GM21528 (cell line): ENCODE measurements around the gene ENPP7.

Experiments
- ATAC-seq: cut with Tn5 transposase; IDR thresholded peaks from one replicate; pipeline ENCODE4 v1.9.1; 2021; ENCODE audit warnings: mild to moderate bottlenecking, moderate library complexity; ENCODE audit not compliant: unreplicated experiment, low FRiP score

The ENPP7 gene, protein sequence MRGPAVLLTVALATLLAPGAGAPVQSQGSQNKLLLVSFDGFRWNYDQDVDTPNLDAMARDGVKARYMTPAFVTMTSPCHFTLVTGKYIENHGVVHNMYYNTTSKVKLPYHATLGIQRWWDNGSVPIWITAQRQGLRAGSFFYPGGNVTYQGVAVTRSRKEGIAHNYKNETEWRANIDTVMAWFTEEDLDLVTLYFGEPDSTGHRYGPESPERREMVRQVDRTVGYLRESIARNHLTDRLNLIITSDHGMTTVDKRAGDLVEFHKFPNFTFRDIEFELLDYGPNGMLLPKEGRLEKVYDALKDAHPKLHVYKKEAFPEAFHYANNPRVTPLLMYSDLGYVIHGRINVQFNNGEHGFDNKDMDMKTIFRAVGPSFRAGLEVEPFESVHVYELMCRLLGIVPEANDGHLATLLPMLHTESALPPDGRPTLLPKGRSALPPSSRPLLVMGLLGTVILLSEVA

GRCh38 chr17:79730769-79731483 is at the start of gene ENPP7:
ENPP7 (plus strand) TSS chr17:79730943; CDS start chr17:79731140, 197 bp downstream.
- no peak for ATAC-seq

GRCh38 chr17:79681101-79681621 is 49.6 kb upstream of the ENPP7 start:
- ATAC-seq = no peak

DNA sequence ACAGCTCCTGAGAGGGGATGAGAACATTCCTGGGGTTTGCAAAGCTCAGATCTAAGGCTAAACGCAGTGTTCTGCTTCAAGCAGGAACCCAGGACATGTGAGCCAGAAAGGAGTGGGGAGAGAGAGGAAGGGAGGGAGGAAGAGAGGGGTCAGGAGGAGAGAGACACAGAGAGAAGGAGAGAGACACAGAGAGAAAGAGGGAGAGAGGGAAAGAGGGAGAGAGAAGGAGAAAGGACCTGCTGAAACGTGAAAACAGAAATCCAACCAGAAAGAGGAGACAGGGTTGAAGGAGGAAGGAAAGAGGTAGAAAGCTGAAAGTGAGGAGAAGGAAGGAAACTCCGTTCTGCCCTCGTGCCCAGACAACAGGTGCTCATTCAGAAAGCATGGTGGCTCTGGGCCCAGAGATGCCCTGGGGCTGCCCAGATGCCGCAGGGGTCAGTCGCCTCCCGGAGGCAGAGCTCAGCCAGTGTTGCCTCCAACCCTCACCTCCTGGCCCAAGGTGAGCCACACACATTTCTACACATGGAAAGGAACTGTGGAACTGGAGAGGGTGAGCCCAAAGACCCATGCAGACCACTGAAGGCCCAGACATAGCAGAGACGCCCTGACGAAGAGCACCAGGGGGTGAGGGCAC is 49.0 kb upstream of the ENPP7 start:
- ATAC-seq = no peak

GRCh38 chr17:79683365-79683764 is 47.4 kb upstream of the ENPP7 start:
- ATAC-seq = no peak

DNA sequence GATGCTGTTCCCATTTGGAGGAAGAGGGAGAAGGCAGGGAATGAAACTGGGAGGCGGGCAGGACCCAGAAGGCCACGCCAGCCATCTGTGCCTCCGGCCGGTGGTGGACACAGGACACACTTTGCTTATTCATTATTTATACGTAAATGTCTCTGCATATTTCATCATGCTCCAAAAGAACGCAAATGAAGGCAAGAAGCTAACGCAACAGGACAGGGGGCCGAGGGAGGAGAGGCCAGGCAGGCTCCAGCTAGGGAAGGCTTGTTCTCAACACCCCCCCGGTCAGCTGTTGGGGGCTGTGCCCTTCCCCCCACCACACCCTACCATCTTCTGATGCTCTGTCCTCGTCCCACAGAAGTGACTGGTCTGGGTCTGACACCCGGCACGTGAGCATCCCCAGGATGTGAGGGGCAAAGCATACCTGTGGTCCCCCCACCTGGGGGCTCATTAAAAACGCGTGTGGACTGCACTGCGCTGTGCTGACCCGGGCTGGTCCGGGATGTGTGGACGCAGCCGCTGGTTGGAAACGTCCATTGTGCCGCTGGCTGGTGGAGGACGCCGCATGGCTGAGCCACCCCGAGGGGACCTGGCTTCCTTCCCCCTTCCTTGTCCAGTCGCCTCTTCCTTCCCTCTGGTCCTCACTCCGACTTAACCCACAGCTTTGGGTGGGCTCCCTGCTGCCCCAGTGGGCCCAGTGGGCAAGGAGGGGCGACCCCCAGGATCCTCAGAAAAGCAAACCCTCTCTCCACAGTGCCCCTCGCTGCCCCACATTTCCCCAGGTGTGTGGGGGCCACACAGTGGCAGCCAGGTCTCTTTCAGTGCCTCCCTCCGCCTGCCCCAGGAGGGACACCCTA is 46.4 kb upstream of the ENPP7 start:
- ATAC-seq = no peak

DNA sequence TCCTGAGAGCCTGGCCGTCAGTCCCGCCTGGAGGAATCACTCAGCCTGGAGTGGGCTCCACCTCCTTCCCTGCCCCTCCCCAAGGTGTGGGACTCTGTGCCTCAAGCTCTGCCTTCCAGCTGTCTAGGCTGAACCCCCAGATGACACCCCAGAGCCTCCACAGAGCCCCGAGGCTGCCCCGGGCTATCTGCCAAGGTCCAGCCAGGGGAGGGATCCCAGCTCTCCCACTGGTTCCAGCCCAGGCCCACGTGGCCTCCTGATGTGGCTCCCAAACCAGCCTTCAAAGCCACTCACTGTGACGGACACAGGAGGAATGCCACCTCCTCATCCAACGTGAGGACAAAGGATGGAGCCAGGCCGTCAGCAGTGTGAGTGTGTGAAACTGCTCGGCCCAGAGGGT is 45.6 kb upstream of the ENPP7 start:
- ATAC-seq = no peak

DNA sequence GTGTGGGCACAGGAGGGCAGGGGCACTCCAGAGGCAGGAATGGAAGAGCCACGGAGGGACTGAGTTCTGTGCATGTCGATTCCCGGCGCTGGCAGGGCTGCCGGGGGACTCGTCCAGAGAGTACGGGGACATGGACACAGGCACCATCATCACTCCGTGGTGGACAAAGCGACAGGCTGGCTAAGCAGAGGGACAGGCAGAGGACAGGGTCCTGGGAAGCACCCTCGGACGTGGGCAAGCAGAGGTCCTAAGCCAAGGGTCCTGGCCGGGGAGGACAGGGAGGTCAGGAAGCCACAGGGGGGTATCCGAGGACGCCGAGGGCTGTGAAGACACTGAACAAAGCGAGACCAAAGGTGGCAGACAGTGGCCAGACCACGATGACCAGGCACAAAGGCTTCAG is 44.3 kb upstream of the ENPP7 start:
- ATAC-seq = no peak

DNA sequence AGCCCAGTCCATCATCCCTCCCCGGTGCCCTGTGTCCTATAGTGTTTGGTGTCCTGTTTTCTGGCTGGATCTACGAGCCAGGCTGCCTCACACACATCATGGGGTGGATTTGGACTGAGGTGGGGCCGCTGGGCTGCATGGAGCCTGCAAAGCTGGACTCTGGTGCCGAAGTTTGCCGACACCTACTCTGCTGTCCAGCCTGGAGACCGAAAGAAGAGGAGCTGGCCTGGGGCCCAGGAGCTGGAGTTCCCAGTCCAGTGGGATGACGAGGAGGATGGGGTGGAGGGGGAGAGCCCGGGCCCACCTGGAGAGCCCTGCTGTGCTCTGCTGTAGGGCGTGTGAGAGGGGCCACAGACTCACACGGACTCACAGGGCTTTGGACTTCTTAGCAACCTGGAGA is 40.3 kb upstream of the ENPP7 start:
- no peak for ATAC-seq

- ATAC-seq = no peak
Measured at GRCh38 chr17:79690988-79691836, 39.5 kb upstream of the ENPP7 start.

- ATAC-seq = no peak
Measured at GRCh38 chr17:79691931-79692330, 38.8 kb upstream of the ENPP7 start.

DNA sequence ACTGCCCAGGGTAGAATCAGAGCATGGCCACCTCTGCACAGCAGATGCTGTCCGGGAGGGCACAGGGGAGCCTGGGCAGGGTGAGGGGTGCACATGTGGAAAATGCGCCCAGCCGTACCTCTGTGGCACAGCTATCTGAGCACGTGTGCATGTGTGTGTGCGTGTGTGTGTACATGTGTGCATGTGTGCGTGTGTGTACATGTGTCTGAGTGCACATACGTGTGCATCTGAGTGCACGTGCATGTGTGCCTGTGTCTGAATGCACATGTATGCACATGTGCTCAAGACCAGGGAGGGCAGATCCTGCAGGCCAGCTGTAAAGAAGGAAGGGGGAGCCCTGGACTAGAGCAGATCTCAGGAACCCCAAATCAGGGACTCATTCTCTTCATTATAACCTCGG is 37.3 kb upstream of the ENPP7 start:
- no peak for ATAC-seq

DNA sequence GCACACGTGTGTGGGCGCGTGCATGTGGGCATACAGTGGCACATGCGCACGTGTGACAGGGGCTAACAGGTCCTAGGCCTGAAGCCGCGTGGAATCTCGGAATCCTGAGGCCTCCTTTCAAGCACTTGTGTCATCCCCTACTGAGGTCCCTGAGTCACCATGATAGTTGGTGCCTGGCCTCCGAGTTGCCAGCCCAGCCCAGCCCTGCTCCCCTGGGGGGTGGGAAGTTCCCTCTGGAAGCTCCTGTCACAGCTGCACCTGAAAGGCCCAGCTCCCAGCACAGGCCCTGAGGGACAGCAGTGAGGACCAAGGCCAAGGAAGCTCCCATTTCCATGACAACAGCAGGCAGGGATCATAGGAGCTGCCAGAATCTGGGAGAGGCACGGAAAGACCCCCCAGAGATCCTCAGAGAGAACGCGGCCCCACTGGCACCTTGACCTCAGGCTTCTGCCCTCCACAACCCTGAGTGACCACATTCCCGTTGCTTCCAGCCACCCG is 35.4 kb upstream of the ENPP7 start:
- ATAC-seq = no peak

DNA sequence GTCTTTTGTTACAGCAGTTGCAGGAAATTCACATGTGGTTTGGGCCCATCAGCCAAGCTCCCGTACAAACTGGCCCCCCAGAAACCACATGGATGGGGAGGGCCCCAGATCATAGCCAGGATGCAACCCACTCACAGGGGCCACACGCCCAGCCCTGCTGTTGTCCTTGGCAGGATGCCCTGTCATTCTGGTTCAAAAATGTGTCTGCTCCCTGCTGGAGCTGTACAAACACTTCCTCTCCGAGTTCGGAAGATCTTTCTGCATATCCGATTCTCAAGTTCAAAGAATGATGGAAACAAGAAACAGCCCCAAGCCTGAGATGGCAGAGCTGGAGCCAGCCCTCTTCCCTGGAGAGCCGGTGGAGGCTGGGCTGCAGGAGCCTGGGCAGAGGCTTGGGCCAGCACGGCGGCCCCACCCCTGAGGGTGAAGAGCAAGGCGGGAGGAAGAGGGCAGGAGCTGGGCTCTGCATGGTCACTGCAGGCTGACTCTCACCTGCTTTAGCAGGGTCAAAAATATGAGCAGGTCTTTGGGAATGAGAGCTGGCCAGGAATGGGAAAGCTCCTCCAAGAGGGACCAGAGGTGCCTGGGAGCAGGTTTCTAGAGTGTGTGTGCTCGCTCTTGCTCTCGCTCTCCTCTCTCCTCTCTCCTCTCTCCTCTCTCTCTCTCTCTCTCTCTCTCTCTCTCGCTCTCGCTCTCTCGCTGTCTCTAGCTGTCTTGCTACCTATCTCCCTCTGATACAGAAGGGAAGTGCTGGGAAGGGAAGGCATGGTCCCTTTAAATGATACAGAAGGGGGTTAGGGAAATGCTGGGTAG is 34.7 kb upstream of the ENPP7 start:
- no peak for ATAC-seq

GRCh38 chr17:79696610-79696982 is 34.1 kb upstream of the ENPP7 start:
- ATAC-seq = no peak

GRCh38 chr17:79698146-79698846 is 32.4 kb upstream of the ENPP7 start:
- no peak for ATAC-seq

GRCh38 chr17:79699386-79700036 is 31.2 kb upstream of the ENPP7 start:
- ATAC-seq = no peak

GRCh38 chr17:79700592-79700991 is 30.2 kb upstream of the ENPP7 start:
- ATAC-seq = no peak
